Activated naive CD8-positive, alpha-beta T cell treated with anti-CD3 and anti-CD28 coated beads, Interleukin-2, amount 50 U/mL, for 24 hours (primary cell): ENCODE measurements around the gene PARL.

ENCODE experiments used
- ATAC-seq: fragments of 150-1000 bp; cut with Tn5 transposase; one replicate; pipeline ENCODE4 v1.10.0; 2021
- DNase-seq: peaks from one replicate; pipeline ENCODE4 v3.0.0; 2021
- H3K27ac Mint-ChIP-seq: one replicate; pipeline ENCODE4 v1.8.0; 2021; ENCODE audit warnings: mild to moderate bottlenecking, mixed read lengths
- H3K27me3 Mint-ChIP-seq: one replicate; pipeline ENCODE4 v1.8.0; 2021; ENCODE audit warnings: mixed read lengths
- H3K36me3 Mint-ChIP-seq: one replicate; pipeline ENCODE4 v1.8.0; 2021; ENCODE audit warnings: low read depth, mixed read lengths
- H3K4me1 Mint-ChIP-seq: one replicate; pipeline ENCODE4 v1.8.0; 2021; ENCODE audit warnings: mixed read lengths
- H3K4me3 Mint-ChIP-seq: one replicate; pipeline ENCODE4 v1.8.0; 2021; ENCODE audit warnings: mild to moderate bottlenecking, moderate library complexity, mixed read lengths
- H3K9me3 Mint-ChIP-seq: one replicate; pipeline ENCODE4 v1.8.0; 2021; ENCODE audit warnings: mixed read lengths

Gene PARL

GRCh38 chr3:183845608-183846288 is 38.9 kb downstream of the PARL start:
- Mint-ChIP-seq H3K4me1 (peaks cover 15% of the 10 kb centered on the region), H3K36me3 (peaks cover 37% of the 10 kb centered on the region), H3K27me3 (no peaks in the 10 kb centered on the region), H3K27ac (no peak overlapping the region), H3K4me3 (no peak overlapping the region), H3K9me3 (no peaks in the 10 kb centered on the region)
- ATAC-seq (no peak), DNase-seq (no peak)

DNA sequence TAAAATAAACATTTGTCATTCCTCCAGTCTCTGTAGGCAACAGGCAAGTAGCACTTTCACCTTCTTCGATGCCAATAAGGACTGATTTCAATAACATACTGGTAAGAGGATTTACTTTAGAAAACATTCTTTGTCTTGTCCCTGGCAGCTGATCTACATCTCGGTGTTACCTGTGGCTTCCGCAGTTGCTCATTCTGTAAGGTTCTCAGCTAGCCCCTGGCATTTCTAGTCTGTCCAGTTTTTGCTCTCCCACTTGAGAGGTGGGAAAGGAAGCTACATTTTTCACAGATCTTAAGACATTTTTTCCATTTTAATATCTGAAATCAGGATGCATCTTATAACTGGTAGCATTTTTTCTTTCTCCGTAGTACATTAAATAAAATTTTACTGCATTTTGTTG is 39.6 kb downstream of the PARL start:
- peaks cover 32% of the 10 kb centered on the region for H3K36me3 Mint-ChIP-seq
- peaks cover 12% of the 10 kb centered on the region for H3K4me1 Mint-ChIP-seq
- H3K27me3 Mint-ChIP-seq, result no peaks in the 10 kb centered on the region
- H3K4me3 Mint-ChIP-seq, result no peak overlapping the region
- peak overlapping the region; percentile 50 for H3K27ac Mint-ChIP-seq
- H3K9me3 Mint-ChIP-seq, result no peaks in the 10 kb centered on the region
- no peak for ATAC-seq
- no peak for DNase-seq

DNA sequence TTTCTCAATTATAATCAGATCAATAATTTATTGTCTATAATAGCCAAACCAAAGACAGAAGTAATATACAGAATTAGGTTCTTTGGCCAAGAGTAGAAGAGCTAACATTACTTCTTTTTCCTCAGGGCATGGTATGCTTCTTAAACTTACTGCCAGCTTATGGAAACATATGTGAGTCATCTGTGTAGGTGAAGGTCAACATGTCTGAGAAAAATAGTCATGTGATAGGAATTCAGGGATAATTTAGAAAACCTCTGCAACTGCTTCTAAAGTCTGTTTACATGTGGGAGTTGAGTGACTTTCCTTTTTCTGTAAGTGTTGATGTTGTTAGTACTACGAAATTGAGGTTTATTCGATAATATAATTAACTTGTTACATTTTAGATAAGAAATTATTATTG is 40.1 kb downstream of the PARL start:
- Mint-ChIP-seq H3K36me3 (peaks cover 31% of the 10 kb centered on the region), H3K4me1 (peaks cover 12% of the 10 kb centered on the region), H3K27ac (peak overlapping the region; percentile 37), H3K4me3 (no peak overlapping the region), H3K27me3 (no peaks in the 10 kb centered on the region), H3K9me3 (no peaks in the 10 kb centered on the region)
- ATAC-seq (peak; percentile 94), DNase-seq (no peak)

- ATAC-seq (no peak), DNase-seq (no peak)
- Mint-ChIP-seq H3K4me1 (peaks cover 5% of the 10 kb centered on the region), H3K36me3 (peaks cover 29% of the 10 kb centered on the region), H3K27ac (no peak overlapping the region), H3K9me3 (no peaks in the 10 kb centered on the region), H3K27me3 (no peaks in the 10 kb centered on the region), H3K4me3 (no peak overlapping the region)
Measured at GRCh38 chr3:183839751-183840150, 44.9 kb downstream of the PARL start.

DNA sequence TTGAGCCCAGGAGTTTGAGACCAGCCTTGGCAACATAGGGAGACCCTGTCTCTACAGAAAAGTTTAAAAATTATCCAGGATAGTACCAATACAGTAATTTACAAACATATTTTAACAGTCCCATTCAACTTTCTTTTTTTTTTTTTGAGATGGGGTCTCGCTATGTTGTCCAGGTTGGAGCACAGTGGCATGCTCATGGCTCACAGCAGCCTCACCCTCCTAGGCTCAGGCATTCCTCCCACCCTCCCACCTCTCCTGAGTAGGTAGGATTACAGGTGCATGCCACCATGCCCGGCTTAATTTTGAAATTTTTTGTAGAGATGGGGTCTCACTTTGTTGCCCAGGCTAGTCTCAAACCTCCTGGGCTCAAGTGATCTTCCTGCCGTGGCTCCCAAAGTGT is 46.8 kb downstream of the PARL start:
- no peak for DNase-seq
- Mint-ChIP-seq H3K36me3 (peaks cover 30% of the 10 kb centered on the region), H3K27ac (no peak overlapping the region), H3K4me1 (no peaks in the 10 kb centered on the region), H3K27me3 (no peaks in the 10 kb centered on the region), H3K9me3 (no peaks in the 10 kb centered on the region), H3K4me3 (no peak overlapping the region)
- no peak for ATAC-seq

GRCh38 chr3:183837390-183837789 is 47.3 kb downstream of the PARL start:
- ATAC-seq (no peak), DNase-seq (no peak)
- Mint-ChIP-seq H3K4me1 (no peaks in the 10 kb centered on the region), H3K9me3 (no peaks in the 10 kb centered on the region), H3K27ac (no peak overlapping the region), H3K4me3 (no peak overlapping the region), H3K27me3 (no peaks in the 10 kb centered on the region), H3K36me3 (peaks cover 31% of the 10 kb centered on the region)

DNA sequence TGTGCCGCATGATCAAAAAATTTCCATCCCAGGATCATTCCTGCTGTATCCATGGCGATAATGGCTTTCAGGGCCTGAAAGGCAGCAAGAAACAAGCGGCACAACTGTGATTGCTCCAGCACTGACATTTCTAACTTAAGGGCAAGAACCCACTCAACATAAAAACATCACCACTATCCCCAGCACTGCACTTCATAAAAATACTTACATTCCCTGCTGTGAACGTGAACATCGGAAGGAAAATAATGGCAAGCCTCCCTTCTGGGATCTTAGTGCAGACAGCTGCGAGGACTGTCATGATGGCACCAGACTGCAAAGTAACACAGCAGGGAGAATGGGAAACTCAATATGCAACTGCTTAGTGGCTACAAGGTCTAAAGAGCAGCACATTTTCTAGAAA is 51.2 kb downstream of the PARL start:
- no peaks in the 10 kb centered on the region for H3K27me3 Mint-ChIP-seq
- no peak for ATAC-seq
- peaks cover 12% of the 10 kb centered on the region for H3K36me3 Mint-ChIP-seq
- H3K4me3 Mint-ChIP-seq, result no peak overlapping the region
- no peaks in the 10 kb centered on the region for H3K9me3 Mint-ChIP-seq
- no peak for DNase-seq
- H3K4me1 Mint-ChIP-seq, result no peaks in the 10 kb centered on the region
- H3K27ac Mint-ChIP-seq, result no peak overlapping the region

DNA sequence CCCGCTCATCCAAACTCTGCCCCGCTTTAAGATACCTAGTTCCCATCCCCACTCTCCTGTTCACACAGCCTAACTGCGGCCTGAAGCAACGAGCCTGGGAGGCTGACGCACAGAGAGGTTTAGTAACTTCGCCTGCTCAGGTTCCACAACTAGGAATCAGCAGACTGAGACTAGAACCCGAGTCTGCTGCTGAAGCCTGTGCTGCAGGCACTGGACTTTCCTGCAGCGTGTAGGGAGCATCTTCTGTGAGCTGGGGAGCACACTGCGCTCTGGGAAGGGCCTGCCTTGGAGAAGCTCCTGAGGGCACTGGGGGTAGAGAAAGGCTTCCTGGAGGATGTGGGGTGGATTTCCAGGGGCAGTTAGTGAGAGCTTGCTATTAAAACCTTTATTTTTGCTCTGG is 54.5 kb downstream of the PARL start:
- Mint-ChIP-seq H3K27ac (peak overlapping the region; percentile 28), H3K4me1 (peaks cover 7% of the 10 kb centered on the region), H3K4me3 (no peak overlapping the region), H3K36me3 (peaks cover 11% of the 10 kb centered on the region), H3K27me3 (no peaks in the 10 kb centered on the region), H3K9me3 (no peaks in the 10 kb centered on the region)
- ATAC-seq, result no peak
- DNase-seq, result no peak

GRCh38 chr3:183829466-183829865 is 55.2 kb downstream of the PARL start:
- ATAC-seq (no peak), DNase-seq (no peak)
- no peaks in the 10 kb centered on the region for H3K9me3 Mint-ChIP-seq
- H3K4me3 Mint-ChIP-seq, result no peak overlapping the region
- H3K36me3 Mint-ChIP-seq, result peaks cover 8% of the 10 kb centered on the region
- H3K4me1 Mint-ChIP-seq, result peaks cover 8% of the 10 kb centered on the region
- no peaks in the 10 kb centered on the region for H3K27me3 Mint-ChIP-seq
- H3K27ac Mint-ChIP-seq, result no peak overlapping the region

DNA sequence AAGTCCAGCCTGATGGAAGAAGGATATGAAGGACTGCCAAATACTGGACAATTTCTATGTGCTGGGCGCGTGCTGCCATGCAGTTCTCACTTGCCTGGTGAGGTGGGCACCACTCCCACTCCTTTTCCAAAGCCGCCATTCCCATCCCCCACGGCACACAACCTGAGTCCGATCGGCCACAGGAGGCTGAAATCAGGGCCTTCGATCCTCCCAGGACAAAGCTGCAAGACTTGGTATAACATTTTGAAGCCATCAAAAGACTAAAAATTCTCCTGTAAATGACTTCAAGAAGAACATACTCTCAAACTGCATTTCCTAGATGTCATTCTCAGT is 56.2 kb downstream of the PARL start:
- no peaks in the 10 kb centered on the region for H3K9me3 Mint-ChIP-seq
- peaks cover 5% of the 10 kb centered on the region for H3K36me3 Mint-ChIP-seq
- peaks cover 17% of the 10 kb centered on the region for H3K4me1 Mint-ChIP-seq
- no peaks in the 10 kb centered on the region for H3K27me3 Mint-ChIP-seq
- H3K27ac Mint-ChIP-seq, result no peak overlapping the region
- H3K4me3 Mint-ChIP-seq, result no peak overlapping the region
- DNase-seq (no peak), ATAC-seq (no peak)

DNA sequence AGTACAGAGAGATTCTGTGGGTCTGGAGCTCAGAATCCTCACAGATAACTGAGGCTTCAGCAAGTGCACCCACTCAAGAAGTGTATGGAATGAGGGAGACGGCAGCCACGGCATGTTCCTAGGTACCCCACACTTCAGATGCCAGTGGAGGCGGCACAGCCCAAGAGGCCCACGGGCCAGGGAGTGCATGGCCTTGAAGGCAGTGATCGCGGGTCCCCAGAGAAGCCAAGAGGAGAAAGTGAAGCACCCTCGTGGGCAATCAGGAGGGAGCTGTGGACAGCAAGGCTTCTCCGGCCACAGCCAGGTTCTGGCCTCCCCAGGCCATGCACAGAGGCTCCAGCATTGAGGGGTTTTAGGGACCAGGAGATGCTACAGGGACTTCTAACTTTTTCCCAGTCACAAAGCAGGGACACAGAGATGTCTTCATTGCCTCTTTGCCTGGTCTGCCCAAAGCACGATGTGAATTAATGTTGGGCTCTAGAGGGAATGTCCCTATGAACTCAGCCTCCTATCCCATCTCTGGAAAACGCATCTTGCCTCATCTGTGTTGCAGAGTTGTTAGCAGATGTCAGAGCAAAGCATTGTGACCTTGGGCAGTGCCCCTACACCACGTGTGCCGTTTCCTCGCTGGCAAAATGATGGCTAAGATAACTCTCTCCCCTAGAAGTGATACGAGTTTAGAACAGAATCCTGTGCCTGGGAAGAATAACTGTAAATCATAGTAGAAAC is 56.7 kb downstream of the PARL start:
- H3K27ac Mint-ChIP-seq, result no peak overlapping the region
- DNase-seq (no peak), ATAC-seq (no peak)
- H3K4me1 Mint-ChIP-seq, result peaks cover 17% of the 10 kb centered on the region
- H3K4me3 Mint-ChIP-seq, result no peak overlapping the region
- H3K36me3 Mint-ChIP-seq, result peaks cover 5% of the 10 kb centered on the region
- no peaks in the 10 kb centered on the region for H3K27me3 Mint-ChIP-seq
- no peaks in the 10 kb centered on the region for H3K9me3 Mint-ChIP-seq

- peaks cover 17% of the 10 kb centered on the region for H3K4me1 Mint-ChIP-seq
- DNase-seq (no peak), ATAC-seq (no peak)
- peaks cover 2% of the 10 kb centered on the region for H3K36me3 Mint-ChIP-seq
- H3K4me3 Mint-ChIP-seq, result peak overlapping the region; percentile 66
- H3K9me3 Mint-ChIP-seq, result no peaks in the 10 kb centered on the region
- H3K27ac Mint-ChIP-seq, result no peak overlapping the region
- H3K27me3 Mint-ChIP-seq, result no peaks in the 10 kb centered on the region
Measured at GRCh38 chr3:183826448-183827250, 58.0 kb downstream of the PARL start.

- peak; percentile 67 for DNase-seq
- Mint-ChIP-seq H3K4me3 (peak within 1 kb of the TSS; percentile 83), H3K9me3 (no peaks in the 10 kb centered on the region), H3K27me3 (no peaks in the 10 kb centered on the region), H3K4me1 (peaks cover 17% of the 10 kb centered on the region), H3K36me3 (peaks cover 2% of the 10 kb centered on the region), H3K27ac (peak within 1 kb of the TSS; percentile 52)
- peak; percentile 73 for ATAC-seq
Measured at GRCh38 chr3:183825456-183826161, 59.1 kb downstream of the PARL start, which contains the start of gene MAP6D1. Gene MAP6D1 (minus strand): TSS chr3:183825577. CDS start chr3:183825547, 30 bp downstream.

DNA sequence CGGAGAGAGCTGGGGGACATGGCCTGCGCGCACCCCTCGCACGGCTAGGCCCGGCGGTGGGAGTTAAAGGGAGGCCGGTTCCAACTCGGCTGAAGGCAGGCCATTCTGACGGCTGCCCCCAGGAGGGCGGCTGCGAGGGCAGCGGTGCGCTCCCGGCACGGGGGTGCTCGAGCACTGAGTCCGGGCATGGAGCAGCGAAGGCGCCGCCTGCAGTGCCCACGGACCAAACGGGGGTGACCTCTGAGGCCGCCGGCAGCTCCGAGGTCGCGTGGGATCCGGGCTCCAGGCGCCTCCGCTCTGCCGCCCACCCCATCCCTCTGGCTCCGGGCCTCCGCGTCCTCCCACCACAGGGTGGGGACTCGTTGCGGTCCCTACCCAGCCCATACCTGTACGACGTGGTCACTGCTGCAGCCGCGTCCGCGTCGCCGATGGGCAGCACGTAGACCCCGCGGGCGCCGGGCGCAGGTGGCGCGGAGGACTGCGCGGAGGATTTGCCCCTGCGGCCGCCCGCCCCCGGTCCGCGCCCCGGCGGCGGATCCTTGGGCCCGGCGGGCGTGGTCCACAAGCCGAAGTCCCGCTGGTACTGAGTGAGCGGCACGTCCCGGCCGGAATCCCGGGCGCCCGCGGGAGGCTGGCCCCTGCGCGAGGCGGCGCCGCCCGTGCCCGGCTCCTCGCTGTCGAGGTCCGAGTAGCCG is 59.8 kb downstream of the PARL start:
- peak; percentile 28 for DNase-seq
- Mint-ChIP-seq H3K4me1 (peaks cover 17% of the 10 kb centered on the region), H3K9me3 (no peaks in the 10 kb centered on the region), H3K4me3 (peak overlapping the region; percentile 83), H3K36me3 (peaks cover 2% of the 10 kb centered on the region), H3K27ac (peak overlapping the region; percentile 52), H3K27me3 (no peaks in the 10 kb centered on the region)
- ATAC-seq, result peak; percentile 17
